ENCODE measurements around the gene TCF4. TPM values are rescaled to one million over a fixed set of nuclear protein-coding genes. Genes with fewer than 3 reads are reported as not detected.

TCF4 gene
- total RNA-seq, 1 experiment from 2014 or later = 93.7 TPM

DNA sequence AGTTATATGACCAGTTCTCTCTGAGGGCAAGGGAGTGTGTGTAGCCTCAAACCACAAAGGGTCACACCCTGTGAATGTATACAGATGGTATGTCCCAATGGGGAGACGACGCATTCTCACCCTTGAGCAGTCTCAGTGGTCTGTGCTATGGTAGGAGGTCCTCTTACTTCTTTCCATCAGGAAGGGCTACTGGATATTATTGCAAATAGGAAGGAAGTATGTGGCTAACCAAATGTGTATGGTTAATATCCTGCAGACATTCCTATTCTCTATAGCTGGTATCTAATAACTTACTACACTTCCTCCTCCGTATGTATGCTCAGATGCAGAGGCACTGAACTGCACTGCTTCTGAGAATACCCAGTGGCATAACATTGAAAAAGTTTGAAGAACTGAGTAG, 322.0 kb downstream of the TCF4 start:
- POLR2A ChIA-PET = no interaction called here
- CTCF ChIA-PET = no interaction called here
- H3K27me3 Mint-ChIP-seq (ENCODE audit: insufficient read depth, unreplicated experiment) = no peaks in the 10 kb centered on the region
- peaks cover 8% of the 10 kb centered on the region for H3K4me1 Mint-ChIP-seq (ENCODE audit: low read depth, unreplicated experiment)
- no peak for TF ChIP-seq CTCF (IDR thresholded peaks at IDR 0.05; ENCODE audit: insufficient read depth in 1 of 2, low read depth in 1 of 2, low read length in 1 of 2, severe bottlenecking in 1 of 2, unreplicated experiment in 1 of 2)
- H3K27ac Mint-ChIP-seq (ENCODE audit: unreplicated experiment) = no peak overlapping the region
- BruUV-seq (replicated peaks) = no TSS peak
- H3K36me3 ChIP-seq (ENCODE audit: control insufficient read depth, insufficient read depth, low read length) = no peaks in the 10 kb centered on the region
- intact Hi-C loops (cut with micrococcal nuclease; ENCODE audit: unreplicated experiment) = no loop called here
- H3K4me1 ChIP-seq = peaks cover 50% of the 10 kb centered on the region
- peaks cover 48% of the 10 kb centered on the region for H3K36me3 Mint-ChIP-seq (ENCODE audit: insufficient read depth, unreplicated experiment)
- no peak overlapping the region for H3K4me3 Mint-ChIP-seq (ENCODE audit: unreplicated experiment)
- no peak for DNase-seq
- H3K4me3 ChIP-seq (ENCODE audit: low read depth, low read length) = no peak overlapping the region
- H3K9me3 Mint-ChIP-seq (ENCODE audit: unreplicated experiment) = no peaks in the 10 kb centered on the region
- H3K9me3 ChIP-seq = no peaks in the 10 kb centered on the region
- H3K27me3 ChIP-seq (replicated peaks; ENCODE audit: control insufficient read depth, insufficient read depth, low read length) = no peaks in the 10 kb centered on the region

GRCh38 chr18:55265130-55265675, 322.8 kb downstream of the TCF4 start:
- Mint-ChIP-seq H3K27me3 (ENCODE audit: insufficient read depth, unreplicated experiment) (no peaks in the 10 kb centered on the region), H3K36me3 (ENCODE audit: insufficient read depth, unreplicated experiment) (peaks cover 53% of the 10 kb centered on the region), H3K4me3 (ENCODE audit: unreplicated experiment) (no peak overlapping the region), H3K9me3 (ENCODE audit: unreplicated experiment) (no peaks in the 10 kb centered on the region), H3K4me1 (ENCODE audit: low read depth, unreplicated experiment) (peaks cover 8% of the 10 kb centered on the region), H3K27ac (ENCODE audit: unreplicated experiment) (peak overlapping the region; percentile 48)
- CTCF ChIA-PET = no interaction called here
- no peaks in the 10 kb centered on the region for H3K27me3 ChIP-seq (replicated peaks; ENCODE audit: control insufficient read depth, insufficient read depth, low read length)
- POLR2A ChIA-PET = no interaction called here
- no peak for DNase-seq
- BruUV-seq (replicated peaks) = no TSS peak
- TF ChIP-seq CTCF (IDR thresholded peaks at IDR 0.05; ENCODE audit: insufficient read depth in 1 of 2, low read depth in 1 of 2, low read length in 1 of 2, severe bottlenecking in 1 of 2, unreplicated experiment in 1 of 2) = no peak
- intact Hi-C loops (cut with micrococcal nuclease; ENCODE audit: unreplicated experiment) = no loop called here
- no peak overlapping the region for H3K4me3 ChIP-seq (ENCODE audit: low read depth, low read length)
- no peaks in the 10 kb centered on the region for H3K9me3 ChIP-seq
- H3K36me3 ChIP-seq (ENCODE audit: control insufficient read depth, insufficient read depth, low read length) = no peaks in the 10 kb centered on the region
- H3K4me1 ChIP-seq = peaks cover 58% of the 10 kb centered on the region

DNA sequence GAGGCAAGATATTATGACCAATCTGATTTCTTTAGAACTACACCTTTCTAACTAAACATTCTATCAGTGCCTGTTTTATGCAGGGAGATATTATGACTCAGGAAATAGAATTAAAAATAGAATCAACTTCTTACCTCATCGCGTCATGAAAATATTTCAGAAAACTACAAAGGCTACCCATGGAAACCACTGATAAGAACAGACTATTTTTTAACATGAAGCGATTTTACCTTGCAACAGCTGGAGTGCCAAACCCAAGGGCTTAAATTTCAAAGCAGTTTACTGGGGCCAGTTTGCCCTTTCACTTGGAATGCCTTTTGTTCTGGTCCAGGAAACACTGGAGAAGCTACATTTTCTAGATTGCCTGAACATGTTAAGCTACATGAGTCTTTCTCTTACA, 323.9 kb downstream of the TCF4 start:
- Histone ChIP-seq H3K4me3 (ENCODE audit: low read depth, low read length) (no peak overlapping the region), H3K4me1 (peaks cover 66% of the 10 kb centered on the region), H3K9me3 (no peaks in the 10 kb centered on the region), H3K27me3 (replicated peaks; ENCODE audit: control insufficient read depth, insufficient read depth, low read length) (no peaks in the 10 kb centered on the region), H3K36me3 (ENCODE audit: control insufficient read depth, insufficient read depth, low read length) (no peaks in the 10 kb centered on the region)
- CTCF ChIA-PET = no interaction called here
- peak overlapping the region; percentile 48 for H3K27ac Mint-ChIP-seq (ENCODE audit: unreplicated experiment)
- TF ChIP-seq CTCF (IDR thresholded peaks at IDR 0.05; ENCODE audit: insufficient read depth in 1 of 2, low read depth in 1 of 2, low read length in 1 of 2, severe bottlenecking in 1 of 2, unreplicated experiment in 1 of 2) = no peak
- intact Hi-C loops (cut with micrococcal nuclease; ENCODE audit: unreplicated experiment) = loop anchor here (5.0 kb wide), 3 partner anchors 58 to 498 kb away; no protein-coding TSS in a partner anchor
- H3K4me1 Mint-ChIP-seq (ENCODE audit: low read depth, unreplicated experiment) = peaks cover 8% of the 10 kb centered on the region
- POLR2A ChIA-PET = no interaction called here
- H3K27me3 Mint-ChIP-seq (ENCODE audit: insufficient read depth, unreplicated experiment) = no peaks in the 10 kb centered on the region
- no TSS peak for BruUV-seq (replicated peaks)
- peak; percentile 49 to 50 for DNase-seq
- no peak overlapping the region for H3K4me3 Mint-ChIP-seq (ENCODE audit: unreplicated experiment)
- H3K36me3 Mint-ChIP-seq (ENCODE audit: insufficient read depth, unreplicated experiment) = peaks cover 49% of the 10 kb centered on the region
- no peaks in the 10 kb centered on the region for H3K9me3 Mint-ChIP-seq (ENCODE audit: unreplicated experiment)

Data from Caco-2 (cell line).